ENCODE data around the gene UNC5A. TPM values are rescaled to one million over a fixed set of nuclear protein-coding genes. Genes with fewer than 3 reads are reported as not detected.

Gene UNC5A
- total RNA-seq, 2 donors from 2014 or later = not detected

DNA sequence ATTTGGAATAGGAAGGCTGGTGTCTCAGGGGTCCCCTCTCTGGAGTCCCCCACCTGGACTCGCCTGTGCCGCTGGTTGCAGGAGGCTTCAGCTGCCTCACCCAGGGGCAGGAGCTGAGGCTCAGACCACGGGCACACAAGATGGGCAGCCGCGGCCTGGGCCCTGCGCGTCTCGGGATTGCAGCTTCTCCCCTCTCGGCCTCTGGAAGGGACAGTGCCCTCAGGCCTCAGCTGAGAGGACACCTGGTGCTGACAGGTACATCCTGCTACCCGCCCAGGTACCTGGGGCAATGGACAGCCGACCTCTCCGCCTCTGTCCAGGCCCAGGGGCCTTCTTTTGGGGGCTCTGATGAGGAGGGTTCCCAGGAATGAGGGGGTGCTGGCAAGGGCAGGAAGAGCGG, 38.3 kb downstream of the UNC5A start:
- no peaks in the 10 kb centered on the region for H3K9me3 Mint-ChIP-seq
- no peak for ATAC-seq (replicated peaks)
- no peak overlapping the region for H3K4me3 Mint-ChIP-seq
- H3K36me3 Mint-ChIP-seq (ENCODE audit: low read depth) = no peaks in the 10 kb centered on the region
- H3K27ac Mint-ChIP-seq = no peak overlapping the region
- no peaks in the 10 kb centered on the region for H3K4me1 Mint-ChIP-seq
- peaks cover 36% of the 10 kb centered on the region for H3K27me3 Mint-ChIP-seq

DNA sequence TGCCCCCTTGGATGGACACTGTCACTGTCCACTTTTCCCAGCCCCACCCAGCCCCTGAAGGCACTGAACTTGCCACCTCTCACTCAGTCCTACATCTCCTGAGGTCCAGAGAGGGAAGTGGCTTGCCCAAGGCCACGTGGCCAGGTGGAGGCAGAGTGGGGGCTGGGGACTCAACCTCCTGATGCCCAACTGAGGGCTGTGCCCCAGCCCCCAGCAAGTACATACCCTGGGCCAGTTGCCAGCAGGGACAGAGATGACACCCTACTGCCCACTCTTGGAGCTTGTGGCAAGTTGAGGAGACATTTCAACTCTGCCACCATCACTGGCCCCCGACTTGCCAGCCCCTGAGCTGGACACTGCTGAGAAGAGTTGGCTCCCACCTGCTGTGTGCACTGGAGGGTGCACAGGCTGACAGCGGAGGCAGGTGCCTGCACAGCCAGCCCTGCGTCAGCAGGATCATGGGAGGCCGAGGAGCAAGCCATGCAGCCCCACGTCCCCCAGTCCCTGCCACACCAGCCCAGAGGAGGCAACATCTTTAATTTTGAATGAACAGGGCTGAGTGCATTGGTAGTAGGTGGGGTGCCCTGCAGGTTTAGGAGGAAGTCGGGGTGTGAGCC, 39.4 kb downstream of the UNC5A start:
- Mint-ChIP-seq H3K4me1 (no peaks in the 10 kb centered on the region), H3K27me3 (peaks cover 39% of the 10 kb centered on the region), H3K9me3 (no peaks in the 10 kb centered on the region), H3K36me3 (ENCODE audit: low read depth) (no peaks in the 10 kb centered on the region), H3K4me3 (no peak overlapping the region), H3K27ac (no peak overlapping the region)
- no peak for ATAC-seq (replicated peaks)

DNA sequence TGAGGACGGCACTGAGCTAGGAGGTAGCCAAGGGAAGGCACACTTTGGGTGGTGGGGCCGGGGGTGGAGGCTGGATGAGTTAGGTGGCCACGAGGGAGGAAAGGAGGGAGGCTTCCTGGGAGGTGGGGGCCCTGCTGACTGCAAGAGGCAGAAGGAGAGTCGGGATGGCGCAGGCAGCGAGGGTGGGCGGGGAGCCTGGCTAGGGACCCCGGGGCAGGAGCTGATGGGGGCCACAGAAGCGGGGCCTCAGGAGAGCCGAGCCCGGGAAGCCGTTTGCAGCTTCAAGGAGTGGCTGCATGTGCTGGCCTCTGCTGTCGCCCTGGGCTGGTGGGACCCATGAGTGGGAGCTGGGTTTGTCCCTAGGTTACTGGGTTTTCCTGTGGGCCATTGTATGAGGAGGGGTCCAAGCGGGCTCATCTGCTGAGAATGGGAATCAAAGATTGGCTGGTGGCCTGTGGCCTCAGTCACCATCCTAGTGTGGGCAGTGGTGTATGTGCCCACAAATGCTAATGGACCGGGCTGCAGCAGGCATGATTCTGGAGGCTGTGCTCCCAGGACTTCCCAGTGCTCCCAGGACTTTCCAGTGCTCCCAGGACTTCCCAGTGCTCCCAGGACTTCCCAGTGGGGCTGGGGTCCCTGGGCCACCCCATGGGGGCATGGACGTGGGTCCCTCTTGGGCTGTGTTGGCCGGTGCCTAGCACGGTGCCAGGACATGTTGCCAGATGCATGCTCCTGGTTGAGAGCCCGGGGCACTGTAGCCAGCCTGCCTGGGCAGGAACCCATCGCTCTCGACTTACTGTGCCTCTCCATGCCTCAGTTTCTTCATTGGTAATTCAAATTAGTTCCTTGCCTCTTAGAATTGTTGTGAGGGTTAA, 40.2 kb downstream of the UNC5A start:
- no peak overlapping the region for H3K27ac Mint-ChIP-seq
- no peaks in the 10 kb centered on the region for H3K9me3 Mint-ChIP-seq
- no peaks in the 10 kb centered on the region for H3K36me3 Mint-ChIP-seq (ENCODE audit: low read depth)
- no peak for ATAC-seq (replicated peaks)
- no peak overlapping the region for H3K4me3 Mint-ChIP-seq
- no peaks in the 10 kb centered on the region for H3K4me1 Mint-ChIP-seq
- peaks cover 37% of the 10 kb centered on the region for H3K27me3 Mint-ChIP-seq

DNA sequence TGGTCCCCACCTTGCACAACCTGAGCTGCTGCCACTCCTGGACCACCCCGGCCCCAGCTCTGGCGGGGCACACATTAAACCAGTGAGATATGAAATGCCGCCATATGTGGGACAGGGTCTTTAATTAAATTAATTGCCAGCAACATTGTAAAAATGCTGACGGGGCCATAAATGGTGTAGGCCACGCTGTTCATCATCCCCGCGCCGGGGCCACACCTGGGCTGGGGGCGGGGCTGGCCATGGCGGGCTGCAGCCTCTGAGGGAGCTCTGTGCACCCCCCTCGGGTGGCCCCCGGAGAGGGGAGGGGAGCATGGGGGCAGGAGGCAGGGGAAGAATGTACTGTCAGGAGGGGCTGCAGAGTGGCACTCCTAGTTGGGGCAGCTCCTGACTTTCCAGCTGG, 41.0 kb downstream of the UNC5A start:
- H3K27ac Mint-ChIP-seq = no peak overlapping the region
- peaks cover 32% of the 10 kb centered on the region for H3K27me3 Mint-ChIP-seq
- H3K36me3 Mint-ChIP-seq (ENCODE audit: low read depth) = no peaks in the 10 kb centered on the region
- no peak for ATAC-seq (replicated peaks)
- no peaks in the 10 kb centered on the region for H3K4me1 Mint-ChIP-seq
- H3K9me3 Mint-ChIP-seq = no peaks in the 10 kb centered on the region
- H3K4me3 Mint-ChIP-seq = no peak overlapping the region

DNA sequence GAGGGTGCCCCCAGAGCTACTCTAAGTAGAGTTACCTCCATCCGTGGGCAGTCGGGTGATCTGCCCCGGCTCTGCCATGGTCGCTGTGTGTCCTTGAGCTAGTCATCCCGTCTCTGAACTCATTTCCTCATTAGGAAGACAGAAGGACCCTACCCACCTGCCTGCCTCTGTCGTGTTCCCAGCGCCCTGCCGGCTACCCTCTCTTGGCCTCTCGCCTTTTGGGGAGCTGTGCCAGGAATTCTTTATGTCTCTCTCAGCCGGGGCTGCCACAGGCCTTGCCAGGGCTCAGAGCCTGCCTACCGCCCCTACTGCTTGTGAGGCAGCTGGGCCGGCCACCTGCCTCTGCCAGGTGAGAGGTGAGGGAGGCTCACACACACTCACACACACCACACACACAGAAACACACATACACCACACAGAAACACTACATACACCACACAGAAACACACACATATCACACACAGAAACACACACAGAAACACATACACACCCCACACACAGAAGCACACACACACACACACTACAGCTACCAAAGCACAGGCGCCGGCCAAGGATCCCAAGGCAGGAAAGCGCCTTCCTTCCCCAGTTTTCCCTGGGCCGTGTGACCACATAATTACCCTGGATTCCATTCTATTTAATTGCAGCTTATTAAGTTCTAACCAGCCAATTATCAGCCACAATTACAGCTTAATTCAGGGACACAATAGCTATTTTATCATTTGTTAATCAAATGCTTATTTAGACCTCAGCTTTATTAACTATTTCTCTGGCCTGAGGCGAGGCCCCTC, 41.7 kb downstream of the UNC5A start:
- no peak for ATAC-seq (replicated peaks)
- no peak overlapping the region for H3K4me3 Mint-ChIP-seq
- no peaks in the 10 kb centered on the region for H3K36me3 Mint-ChIP-seq (ENCODE audit: low read depth)
- H3K27ac Mint-ChIP-seq = no peak overlapping the region
- H3K9me3 Mint-ChIP-seq = no peaks in the 10 kb centered on the region
- peaks cover 36% of the 10 kb centered on the region for H3K27me3 Mint-ChIP-seq
- no peaks in the 10 kb centered on the region for H3K4me1 Mint-ChIP-seq

DNA sequence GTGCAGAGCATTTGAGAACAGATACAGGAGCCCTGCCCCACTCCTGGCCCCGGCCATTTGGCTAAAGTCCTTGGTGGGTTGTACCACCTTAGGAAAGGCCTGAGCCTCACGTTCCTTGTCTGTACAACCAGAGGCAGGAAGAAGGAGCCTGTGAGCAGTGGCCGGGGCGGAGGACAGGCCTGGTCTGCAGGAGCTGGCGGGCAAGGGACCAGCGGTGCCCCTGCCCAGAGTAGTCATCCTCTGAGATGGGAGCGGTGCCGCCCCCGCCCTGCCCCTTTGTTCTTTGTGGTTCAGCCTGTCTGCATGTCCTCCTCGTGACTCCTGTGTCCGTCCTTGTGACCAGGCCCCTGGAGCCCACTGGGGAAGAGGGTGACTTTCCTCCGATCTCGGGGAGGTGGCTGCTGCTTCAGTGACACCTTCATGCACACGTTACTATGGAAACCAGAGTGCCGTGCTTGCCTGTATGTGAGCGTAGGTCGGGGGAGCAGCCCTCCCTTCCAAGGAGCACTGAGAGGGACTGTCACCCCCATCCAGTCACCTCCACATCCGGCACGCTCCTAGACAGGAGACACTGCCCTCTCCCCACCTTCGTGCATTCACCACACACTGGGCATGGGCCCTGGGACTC, 42.9 kb downstream of the UNC5A start:
- H3K4me1 Mint-ChIP-seq = peaks cover 4% of the 10 kb centered on the region
- H3K27ac Mint-ChIP-seq = no peak overlapping the region
- no peaks in the 10 kb centered on the region for H3K36me3 Mint-ChIP-seq (ENCODE audit: low read depth)
- peaks cover 37% of the 10 kb centered on the region for H3K27me3 Mint-ChIP-seq
- no peak for ATAC-seq (replicated peaks)
- no peaks in the 10 kb centered on the region for H3K9me3 Mint-ChIP-seq
- no peak overlapping the region for H3K4me3 Mint-ChIP-seq

DNA sequence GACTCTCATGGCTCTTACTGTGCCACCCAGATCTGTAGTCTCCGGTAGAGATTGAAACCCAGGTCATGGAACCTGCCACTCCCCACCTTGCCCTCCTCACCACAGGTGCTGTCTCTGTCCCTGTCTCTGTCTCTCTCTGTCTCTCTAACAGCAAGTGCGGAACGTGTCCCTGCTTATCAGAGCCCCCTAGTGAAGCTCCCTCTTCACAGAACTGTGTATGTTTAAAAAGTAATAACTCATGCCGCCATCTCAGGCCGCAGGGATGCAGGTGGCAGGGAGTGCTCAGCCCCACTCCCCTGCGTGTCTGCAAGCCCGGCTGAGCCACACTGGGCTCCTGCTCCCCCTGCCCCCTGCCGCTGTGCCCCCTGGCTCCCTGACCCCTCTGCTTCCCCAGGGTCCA, 43.8 kb downstream of the UNC5A start:
- H3K4me3 Mint-ChIP-seq = no peak overlapping the region
- no peaks in the 10 kb centered on the region for H3K9me3 Mint-ChIP-seq
- H3K27me3 Mint-ChIP-seq = peaks cover 37% of the 10 kb centered on the region
- H3K36me3 Mint-ChIP-seq (ENCODE audit: low read depth) = no peaks in the 10 kb centered on the region
- H3K4me1 Mint-ChIP-seq = peaks cover 5% of the 10 kb centered on the region
- no peak for ATAC-seq (replicated peaks)
- H3K27ac Mint-ChIP-seq = no peak overlapping the region

DNA sequence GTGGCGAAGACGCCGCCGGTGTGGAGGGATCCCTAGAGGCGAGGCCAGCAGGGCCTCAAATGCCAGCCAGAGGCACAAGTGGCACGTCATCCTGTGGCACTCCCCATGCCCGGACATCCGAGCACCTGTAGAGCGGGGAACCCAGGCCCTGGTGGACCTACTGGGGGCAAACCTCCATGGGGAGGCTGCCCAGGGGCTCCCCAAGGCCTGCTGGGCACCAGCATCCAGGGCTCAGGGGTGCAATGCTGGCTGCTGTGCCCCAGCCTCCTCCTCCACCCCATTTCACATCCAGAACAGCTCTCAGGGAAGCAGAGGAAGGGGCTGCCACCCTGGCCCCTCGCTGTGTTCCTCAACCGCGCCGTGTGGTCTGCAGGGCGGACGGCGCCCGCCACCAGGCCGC, 45.2 kb downstream of the UNC5A start:
- peaks cover 5% of the 10 kb centered on the region for H3K4me1 Mint-ChIP-seq
- H3K27me3 Mint-ChIP-seq = peaks cover 37% of the 10 kb centered on the region
- no peak for ATAC-seq (replicated peaks)
- H3K27ac Mint-ChIP-seq = no peak overlapping the region
- H3K9me3 Mint-ChIP-seq = no peaks in the 10 kb centered on the region
- H3K4me3 Mint-ChIP-seq = no peak overlapping the region
- no peaks in the 10 kb centered on the region for H3K36me3 Mint-ChIP-seq (ENCODE audit: low read depth)

DNA sequence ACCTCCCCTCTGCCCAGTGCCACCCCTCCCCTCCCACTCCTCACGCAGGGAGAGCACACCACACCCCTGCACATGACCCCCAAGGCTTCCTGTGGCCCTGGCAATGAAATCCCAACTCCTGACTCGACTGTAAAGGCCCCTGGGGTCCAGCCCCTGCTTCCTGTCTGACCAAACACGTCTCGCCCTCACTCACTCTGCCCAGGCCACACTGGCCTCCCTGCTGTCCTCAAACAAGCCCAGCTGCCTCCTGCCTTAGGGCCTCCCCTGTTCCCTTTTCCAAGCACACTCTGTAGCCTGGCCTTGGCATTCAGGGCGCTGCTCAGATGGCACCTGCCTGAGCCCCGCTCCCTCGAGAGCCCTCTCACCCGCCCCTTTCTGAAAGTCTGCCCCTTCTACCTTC, 46.4 kb downstream of the UNC5A start:
- no peaks in the 10 kb centered on the region for H3K9me3 Mint-ChIP-seq
- no peak overlapping the region for H3K4me3 Mint-ChIP-seq
- peaks cover 5% of the 10 kb centered on the region for H3K4me1 Mint-ChIP-seq
- H3K27me3 Mint-ChIP-seq = peaks cover 35% of the 10 kb centered on the region
- no peak for ATAC-seq (replicated peaks)
- H3K36me3 Mint-ChIP-seq (ENCODE audit: low read depth) = no peaks in the 10 kb centered on the region
- H3K27ac Mint-ChIP-seq = no peak overlapping the region

DNA sequence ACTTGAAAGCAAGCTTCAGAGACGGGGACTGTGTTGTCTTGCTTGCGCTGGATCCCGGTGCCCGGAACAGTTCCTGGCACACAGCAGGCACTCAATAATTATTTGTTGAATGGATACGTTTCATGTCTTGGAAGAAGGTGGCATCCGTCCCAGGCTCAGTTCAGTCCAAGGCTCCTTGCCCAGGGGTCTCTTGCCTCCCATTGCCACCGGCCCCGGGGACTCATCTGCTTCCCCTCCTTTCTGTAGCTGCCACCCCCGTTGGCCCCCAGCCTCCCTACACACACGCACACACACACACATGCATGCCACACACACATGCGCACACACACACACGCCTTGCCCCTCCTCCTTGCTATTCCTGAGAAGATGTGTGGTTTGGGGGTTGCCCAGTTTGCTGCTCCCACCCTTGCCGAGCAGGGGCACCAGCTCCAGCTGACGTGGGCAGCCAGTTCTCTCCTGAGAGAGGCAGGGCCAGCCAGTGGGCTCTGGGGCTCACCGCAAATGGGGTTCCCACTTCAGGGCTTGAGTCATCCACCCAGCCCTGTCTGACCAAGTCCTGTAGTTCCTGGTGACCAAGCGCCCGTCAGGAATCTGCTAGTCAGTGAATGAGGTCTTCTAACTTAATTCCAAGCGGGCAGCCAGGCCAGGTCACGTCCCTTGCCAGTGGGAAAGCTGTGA, 47.0 kb downstream of the UNC5A start:
- H3K36me3 Mint-ChIP-seq (ENCODE audit: low read depth) = no peaks in the 10 kb centered on the region
- peaks cover 5% of the 10 kb centered on the region for H3K4me1 Mint-ChIP-seq
- H3K4me3 Mint-ChIP-seq = no peak overlapping the region
- no peak overlapping the region for H3K27ac Mint-ChIP-seq
- H3K27me3 Mint-ChIP-seq = peaks cover 31% of the 10 kb centered on the region
- no peak for ATAC-seq (replicated peaks)
- H3K9me3 Mint-ChIP-seq = no peaks in the 10 kb centered on the region

DNA sequence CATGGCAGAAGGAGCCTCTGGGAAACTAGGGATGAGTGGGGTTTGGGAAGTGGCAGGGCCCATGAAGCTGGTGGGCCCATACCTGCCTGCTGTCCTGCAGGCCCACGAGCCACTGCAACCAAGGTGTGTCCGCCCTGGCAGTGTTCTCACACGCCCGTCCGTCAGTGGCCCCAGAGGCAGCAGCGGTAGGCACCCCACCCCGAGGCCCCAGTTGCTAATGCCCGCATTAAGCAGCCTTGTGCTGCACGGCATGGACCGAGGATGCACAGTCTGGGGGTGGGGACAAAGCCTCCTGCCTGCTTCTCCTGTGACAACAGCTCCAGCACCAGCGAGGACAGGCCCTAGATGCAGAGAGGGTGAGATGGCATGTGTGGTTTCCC, 47.5 kb downstream of the UNC5A start:
- Mint-ChIP-seq H3K27me3 (peaks cover 31% of the 10 kb centered on the region), H3K36me3 (ENCODE audit: low read depth) (no peaks in the 10 kb centered on the region), H3K4me3 (no peak overlapping the region), H3K9me3 (no peaks in the 10 kb centered on the region), H3K4me1 (peaks cover 5% of the 10 kb centered on the region), H3K27ac (no peak overlapping the region)
- no peak for ATAC-seq (replicated peaks)

DNA sequence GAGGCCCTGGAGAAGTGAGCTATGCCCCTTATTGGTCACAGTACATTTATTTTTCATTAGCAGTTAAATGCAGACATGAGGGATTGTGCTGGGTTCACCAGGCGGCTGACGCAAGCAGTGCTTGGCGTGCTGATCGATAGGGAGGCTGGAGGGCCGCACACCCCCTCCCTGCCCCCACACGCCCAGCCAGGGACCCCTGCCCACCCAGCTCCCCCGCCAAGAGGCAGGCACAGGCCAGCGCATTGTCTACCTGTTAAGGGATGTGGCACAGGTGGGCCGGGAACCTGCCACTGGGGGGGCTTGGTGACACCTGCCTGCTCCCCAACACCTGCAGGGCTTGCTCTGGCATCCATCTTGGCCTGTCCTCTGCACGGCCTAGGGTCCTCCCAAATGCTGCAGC, 49.6 kb downstream of the UNC5A start:
- H3K9me3 Mint-ChIP-seq = no peaks in the 10 kb centered on the region
- H3K4me1 Mint-ChIP-seq = peaks cover 5% of the 10 kb centered on the region
- H3K27ac Mint-ChIP-seq = no peak overlapping the region
- no peaks in the 10 kb centered on the region for H3K36me3 Mint-ChIP-seq (ENCODE audit: low read depth)
- no peak for ATAC-seq (replicated peaks)
- H3K27me3 Mint-ChIP-seq = peaks cover 34% of the 10 kb centered on the region
- no peak overlapping the region for H3K4me3 Mint-ChIP-seq

DNA sequence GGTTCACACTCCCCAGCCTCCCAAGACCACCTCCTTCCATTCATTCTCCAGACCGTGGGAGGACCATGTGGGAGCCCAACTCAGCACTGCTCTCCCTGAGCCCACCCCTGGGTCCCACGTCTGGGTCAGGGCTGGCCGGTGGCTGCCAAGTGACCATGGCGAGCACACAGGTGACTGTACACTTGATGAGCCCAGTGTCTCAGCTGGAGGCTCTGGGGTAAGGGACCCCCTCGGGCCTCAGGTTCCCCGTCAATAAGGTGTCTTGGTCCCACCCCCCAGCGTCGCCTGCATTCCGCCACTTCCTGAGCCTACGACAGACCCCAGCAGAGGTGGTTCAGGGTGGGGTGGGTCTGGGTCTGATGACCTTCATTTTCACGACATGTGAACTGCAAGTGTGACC, 50.0 kb downstream of the UNC5A start:
- H3K9me3 Mint-ChIP-seq = no peaks in the 10 kb centered on the region
- no peak for ATAC-seq (replicated peaks)
- H3K27me3 Mint-ChIP-seq = peaks cover 31% of the 10 kb centered on the region
- H3K27ac Mint-ChIP-seq = no peak overlapping the region
- no peaks in the 10 kb centered on the region for H3K36me3 Mint-ChIP-seq (ENCODE audit: low read depth)
- no peak overlapping the region for H3K4me3 Mint-ChIP-seq
- peaks cover 5% of the 10 kb centered on the region for H3K4me1 Mint-ChIP-seq

DNA sequence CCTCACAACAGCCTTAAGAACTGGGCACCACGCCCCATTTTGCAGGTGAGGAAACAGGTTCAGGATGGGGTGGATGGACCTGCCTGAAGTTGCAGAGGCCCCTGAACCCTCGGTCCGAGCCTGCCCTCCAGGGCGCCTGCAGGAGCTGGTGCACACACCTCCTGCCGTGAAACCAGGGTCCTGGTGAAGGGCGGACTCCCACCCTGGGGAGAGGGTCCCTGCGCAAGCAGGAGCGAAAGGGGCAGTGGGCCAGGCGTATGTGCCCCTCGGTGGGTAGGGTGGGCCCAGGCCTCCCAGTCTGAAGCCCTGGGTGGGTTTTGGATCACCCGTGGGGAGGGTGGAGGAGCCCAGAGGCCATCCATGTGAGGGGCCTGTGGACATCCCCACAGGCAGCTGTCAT, 50.9 kb downstream of the UNC5A start:
- no peak overlapping the region for H3K4me3 Mint-ChIP-seq
- H3K4me1 Mint-ChIP-seq = peaks cover 5% of the 10 kb centered on the region
- H3K27ac Mint-ChIP-seq = no peak overlapping the region
- peaks cover 34% of the 10 kb centered on the region for H3K27me3 Mint-ChIP-seq
- H3K9me3 Mint-ChIP-seq = no peaks in the 10 kb centered on the region
- H3K36me3 Mint-ChIP-seq (ENCODE audit: low read depth) = no peaks in the 10 kb centered on the region
- ATAC-seq (replicated peaks) = no peak
